SK-N-SH (cell line): ENCODE data around the gene CPA4. TPM values are rescaled to one million over a fixed set of nuclear protein-coding genes. Genes with fewer than 3 reads are reported as not detected.

Experiments
- CTCF ChIA-PET: fragments of 300-600, 350-600 bp; formaldehyde crosslinking; extraction: SDS; loops from one replicate; lab custom pipeline; 2021; lab: Yijun Ruan, JAX
- POLR2A ChIA-PET: fragments of 350-600 bp; sonication (Branson Sonifier 250); formaldehyde crosslinking; extraction: SDS; loops from one replicate; lab custom pipeline; 2020; ENCODE audit warnings: antibody characterized with exemption, inconsistent platforms; lab: Yijun Ruan, JAX
- DNase-seq: peaks from one replicate; pipeline ENCODE4 v3.0.0; 2012
- H2AFZ ChIP-seq: fragments of 200-600 bp; sonication (generic); 2 replicates; pipeline ENCODE4 v1.8.1; 2016; ENCODE audit warnings: antibody characterized with exemption, mild to moderate bottlenecking, low read depth
- H3F3A ChIP-seq: fragments of 200-600 bp; sonication (generic); replicated peaks from 2 replicates; pipeline ENCODE3; 2016; ENCODE audit warnings: antibody characterized with exemption, mild to moderate bottlenecking; ENCODE audit not compliant: insufficient read depth
- H3K27ac ChIP-seq, 2 experiments: fragments of 200-500 bp in 1 of 2; fragments of 200-600 bp in 1 of 2; sonication (Bioruptor generic) in 1 of 2; sonication (generic), shearing (Covaris generic) in 1 of 2; 2 replicates each; pipeline versions ENCODE4 v1.5.1 to v1.6.1; 2014 to 2016; ENCODE audit warnings: low read depth in 2 of 2, inconsistent platforms in 1 of 2, low read length in 1 of 2, mild to moderate bottlenecking in 1 of 2, mixed read lengths in 1 of 2
- H3K27me3 ChIP-seq: fragments of 200-600 bp; sonication (generic), shearing (Covaris generic); 2 replicates; pipeline ENCODE4 v1.6.1; 2016; ENCODE audit warnings: mixed run types; ENCODE audit not compliant: insufficient read depth
- H3K36me3 ChIP-seq, 2 experiments: fragments of 200-500 bp in 1 of 2; fragments of 200-600 bp in 1 of 2; sonication (Bioruptor generic) in 1 of 2; sonication (generic) in 1 of 2; replicated peaks in 1 of 2; 2 replicates each; pipeline versions ENCODE3 to v1.5.1; 2014 to 2016; ENCODE audit warnings: low read length in 1 of 2, mild to moderate bottlenecking in 1 of 2; ENCODE audit not compliant: insufficient read depth in 2 of 2, control insufficient read depth in 1 of 2
- H3K4me1 ChIP-seq, 2 experiments: fragments of 200-500 bp in 1 of 2; fragments of 200-600 bp in 1 of 2; sonication (Bioruptor generic) in 1 of 2; sonication (generic), shearing (Covaris generic) in 1 of 2; 2 replicates each; pipeline versions ENCODE4 v1.5.1 to v1.6.1; 2014 to 2016; ENCODE audit warnings: low read depth in 1 of 2, low read length in 1 of 2, mixed run types in 1 of 2; ENCODE audit not compliant: insufficient read depth in 2 of 2, control insufficient read depth in 1 of 2
- H3K4me2 ChIP-seq: fragments of 200-600 bp; sonication (generic), shearing (Covaris generic); 2 replicates; pipeline ENCODE4 v1.6.1; 2017; ENCODE audit warnings: mixed run types
- H3K4me3 ChIP-seq, 2 experiments: fragments of 200-500 bp in 1 of 2; fragments of 200-600 bp in 1 of 2; sonication (Bioruptor generic) in 1 of 2; sonication (generic), shearing (Covaris generic) in 1 of 2; 2 replicates each; pipeline versions ENCODE4 v1.5.1 to v1.8.1; 2014 to 2016; ENCODE audit warnings: low read depth in 2 of 2, inconsistent platforms in 1 of 2, low read length in 1 of 2, mild to moderate bottlenecking in 1 of 2, mixed read lengths in 1 of 2, moderate library complexity in 1 of 2
- H3K79me2 ChIP-seq: fragments of 200-600 bp; sonication (generic); 2 replicates; pipeline ENCODE4 v1.8.1; 2017; ENCODE audit warnings: mild to moderate bottlenecking; ENCODE audit not compliant: insufficient read depth
- H3K9ac ChIP-seq: fragments of 200-600 bp; sonication (generic); 2 replicates; pipeline ENCODE4 v1.6.1; 2017; ENCODE audit warnings: mixed run types
- H3K9me2 ChIP-seq: fragments of 200-600 bp; sonication (generic); 2 replicates; pipeline ENCODE4 v1.6.1; 2017; ENCODE audit warnings: mixed run types
- H3K9me3 ChIP-seq: fragments of 200-600 bp; sonication (generic); 2 replicates; pipeline ENCODE4 v1.6.1; 2017; ENCODE audit warnings: mixed run types, mild to moderate bottlenecking, moderate library complexity
- H4K20me1 ChIP-seq: fragments of 200-600 bp; sonication (generic); 2 replicates; pipeline ENCODE4 v1.6.1; 2017; ENCODE audit warnings: mild to moderate bottlenecking, mixed run types; ENCODE audit not compliant: insufficient read depth
- CHD2 ChIP-seq: fragments of 150-350 bp; IDR thresholded peaks from 2 replicates; pipeline ENCODE4 v1.6.1; 2018; ENCODE audit warnings: low read length; ENCODE audit not compliant: partially characterized antibody
- ELF1 ChIP-seq: IDR thresholded peaks from 2 replicates; pipeline ENCODE4 v1.4.0; 2012
- EP300 ChIP-seq, 2 experiments: IDR thresholded peaks; 2 replicates each; pipeline versions ENCODE4 v1.4.0 to v1.6.1; 2012; ENCODE audit warnings: borderline replicate concordance in 1 of 2, low read depth in 1 of 2, low read length in 1 of 2
- FOSL2 ChIP-seq: IDR thresholded peaks from 2 replicates; pipeline ENCODE4 v1.4.0; 2012; ENCODE audit warnings: low read depth, mild to moderate bottlenecking, moderate library complexity, borderline replicate concordance
- FOXJ3 ChIP-seq: sonication (generic); formaldehyde crosslinking; IDR thresholded peaks from 2 replicates; pipeline ENCODE4 v1.5.1; 2020; ENCODE audit warnings: mild to moderate bottlenecking, missing genetic modification reagents
- FOXM1 ChIP-seq: IDR thresholded peaks from 2 replicates; pipeline ENCODE4 v1.4.0; 2012; ENCODE audit warnings: low read depth, mild to moderate bottlenecking
- GATA2 ChIP-seq: sonication (generic); formaldehyde crosslinking; IDR thresholded peaks from 2 replicates; pipeline ENCODE4 v1.5.0; 2020; ENCODE audit warnings: mild to moderate bottlenecking, missing genetic modification reagents
- IRF3 ChIP-seq: fragments of 150-350 bp; IDR thresholded peaks from 2 replicates; pipeline ENCODE4 v1.6.1; 2016; ENCODE audit warnings: mild to moderate bottlenecking, low read depth, low read length
- JUND ChIP-seq: IDR thresholded peaks from 2 replicates; pipeline ENCODE4 v1.4.0; 2012
- MAX ChIP-seq: IDR thresholded peaks from 2 replicates; pipeline ENCODE4 v1.4.0; 2012; ENCODE audit warnings: low read depth
- MEF2A ChIP-seq: IDR thresholded peaks from 2 replicates; pipeline ENCODE4 v1.4.0; 2012; ENCODE audit warnings: low read depth, borderline replicate concordance
- MXI1 ChIP-seq: IDR thresholded peaks from 2 replicates; pipeline ENCODE4 v1.6.1; 2012; ENCODE audit warnings: mild to moderate bottlenecking, low read depth, low read length, improper control_type of control experiment
- NFIC ChIP-seq: IDR thresholded peaks from 2 replicates; pipeline ENCODE4 v1.4.0; 2012; ENCODE audit warnings: borderline replicate concordance
- PBX3 ChIP-seq: IDR thresholded peaks from 2 replicates; pipeline ENCODE4; 2012
- RAD21 ChIP-seq: IDR thresholded peaks from 2 replicates; pipeline ENCODE4 v1.6.1; 2012; ENCODE audit warnings: mild to moderate bottlenecking, low read length
- RCOR1 ChIP-seq: fragments of 150-350 bp; IDR thresholded peaks from 2 replicates; pipeline ENCODE4 v1.6.1; 2017; ENCODE audit warnings: antibody characterized with exemption, low read length
- RFX5 ChIP-seq: IDR thresholded peaks from 2 replicates; pipeline ENCODE4 v1.6.1; 2012; ENCODE audit warnings: mild to moderate bottlenecking, improper control_type of control experiment, low read length
- SIN3A ChIP-seq: IDR thresholded peaks from 2 replicates; pipeline ENCODE4 v1.6.1; 2012; ENCODE audit warnings: low read depth, mild to moderate bottlenecking, low read length, moderate library complexity, borderline replicate concordance
- SMC3 ChIP-seq: IDR thresholded peaks from 2 replicates; pipeline ENCODE4 v1.6.1; 2012; ENCODE audit warnings: low read depth, low read length, improper control_type of control experiment
- TAF1 ChIP-seq: IDR thresholded peaks from 2 replicates; pipeline ENCODE4 v1.6.1; 2012; ENCODE audit warnings: low read depth, mild to moderate bottlenecking, low read length, moderate library complexity, borderline replicate concordance
- TCF12 ChIP-seq: IDR thresholded peaks from 2 replicates; pipeline ENCODE4 v1.4.0; 2012
- TEAD4 ChIP-seq: IDR thresholded peaks from 2 replicates; pipeline ENCODE4 v1.4.0; 2012; ENCODE audit warnings: mild to moderate bottlenecking, borderline replicate concordance; ENCODE audit not compliant: insufficient read depth
- YY1 ChIP-seq: IDR thresholded peaks from 2 replicates; pipeline ENCODE4 v1.4.0; 2012; ENCODE audit warnings: low read depth, mild to moderate bottlenecking
- ZBTB33 ChIP-seq: IDR thresholded peaks from 2 replicates; pipeline ENCODE4 v1.4.0; 2012; ENCODE audit warnings: low read depth, borderline replicate concordance
- WGBS: methylation state at CpG from one replicate; pipeline ENCODE4 v1.1.6; 2017; ENCODE audit warnings: low lambda C conversion rate; 5-methylcytosine and 5-hydroxymethylcytosine counted together
- polyA plus RNA-seq, 3 experiments: library from polyadenylated mRNA; depleted of rRNA; stranded (reverse); fragments of >200 nt; gene quantifications; 2 replicates each; pipeline ENCODE4 v1.2.3, GENCODE V29; 2012

CPA4 gene
- polyA plus RNA-seq, 1 of the 3 experiments (the other 2 are of a cell fraction): 176 TPM

DNA sequence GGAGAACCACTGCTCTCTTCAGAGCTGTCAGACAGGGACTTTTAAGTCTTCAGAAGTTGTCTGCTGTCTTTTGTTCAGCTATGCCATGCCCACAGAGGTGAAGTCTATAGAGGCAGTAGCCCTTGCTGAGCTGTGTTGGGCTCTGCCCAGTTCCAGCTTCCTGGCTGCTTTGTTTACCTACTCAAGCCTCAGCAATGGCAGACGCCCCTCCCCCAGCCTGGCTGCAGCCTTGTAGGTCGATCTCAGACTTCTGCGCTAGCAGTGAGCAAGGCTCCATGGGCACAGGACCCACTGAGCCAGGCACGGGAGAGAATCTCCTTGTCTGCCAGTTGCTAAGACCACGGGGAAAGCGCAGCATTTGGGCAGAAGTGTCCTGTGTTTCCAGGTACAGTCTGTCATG lies 38.4 kb upstream of the CPA4 start:
- Histone ChIP-seq H3K4me2 (no peak overlapping the region), H3K9ac (no peak overlapping the region), H4K20me1 (no peaks in the 10 kb centered on the region), H3K27me3 (no peaks in the 10 kb centered on the region), H3K79me2 (no peaks in the 10 kb centered on the region), H2AFZ (no peak overlapping the region), H3F3A (no peaks in the 10 kb centered on the region), H3K4me3 (no peak overlapping the region), H3K27ac (no peak overlapping the region), H3K4me1 (no peaks in the 10 kb centered on the region), H3K36me3 (no peaks in the 10 kb centered on the region), H3K9me3 (peaks cover 31% of the 10 kb centered on the region), H3K9me2 (no peaks in the 10 kb centered on the region)
- ChIA-PET CTCF (interaction anchor here (2.5 kb wide), 1 partner anchor 24 kb away, joined by 12 read pairs; no protein-coding TSS in a partner anchor), POLR2A (no interaction called here)
- no peak for DNase-seq
- 57% methylated on average over 6 of the region's 6 CpGs for WGBS
- no peak for TF ChIP-seq RCOR1
- TF ChIP-seq TAF1: no peak
- no peak for TF ChIP-seq GATA2 (CRISPR knock-in tag)
- no peak for TF ChIP-seq RAD21
- TF ChIP-seq FOXM1: no peak
- no peak for TF ChIP-seq YY1
- TF ChIP-seq NFIC: no peak
- no peak for TF ChIP-seq FOSL2
- TF ChIP-seq ELF1: no peak
- TF ChIP-seq EP300 (IDR thresholded peaks at IDR 0.05; ENCODE audit: borderline replicate concordance in 1 of 2, low read depth in 1 of 2, low read length in 1 of 2): no peak
- TF ChIP-seq SMC3: no peak
- TF ChIP-seq RFX5: no peak
- TF ChIP-seq TEAD4: no peak
- TF ChIP-seq PBX3: no peak
- TF ChIP-seq ZBTB33: no peak

GRCh38 chr7:130256704-130257103 lies 36.3 kb upstream of the CPA4 start:
- no peak for DNase-seq
- no peak overlapping the region for H3K9ac ChIP-seq
- no peaks in the 10 kb centered on the region for H3K79me2 ChIP-seq
- H3K27me3 ChIP-seq: no peaks in the 10 kb centered on the region
- H3K9me3 ChIP-seq: peaks cover 36% of the 10 kb centered on the region
- no peaks in the 10 kb centered on the region for H3F3A ChIP-seq
- H3K4me3 ChIP-seq: no peak overlapping the region
- H3K27ac ChIP-seq: no peak overlapping the region
- CTCF ChIA-PET: interaction anchor here (0.7 to 2.5 kb wide), 4 partner anchors 21 to 575 kb away, joined by 3 to 12 read pairs (median 3); no protein-coding TSS in a partner anchor
- no peaks in the 10 kb centered on the region for H4K20me1 ChIP-seq
- no peak overlapping the region for H2AFZ ChIP-seq
- H3K4me1 ChIP-seq: no peaks in the 10 kb centered on the region
- POLR2A ChIA-PET: no interaction called here
- no peak overlapping the region for H3K4me2 ChIP-seq
- H3K9me2 ChIP-seq: no peaks in the 10 kb centered on the region
- WGBS: 25% methylated on average over 2 of the region's 2 CpGs
- H3K36me3 ChIP-seq: no peaks in the 10 kb centered on the region
- no peak for TF ChIP-seq IRF3
- no peak for TF ChIP-seq NFIC
- TF ChIP-seq CHD2: no peak
- no peak for TF ChIP-seq YY1
- no peak for TF ChIP-seq MEF2A
- TF ChIP-seq TCF12: no peak
- TF ChIP-seq JUND: no peak
- no peak for TF ChIP-seq ZBTB33
- no peak for TF ChIP-seq SIN3A
- TF ChIP-seq GATA2 (CRISPR knock-in tag): no peak
- no peak for TF ChIP-seq MAX
- TF ChIP-seq MXI1: no peak
- TF ChIP-seq FOXJ3 (CRISPR knock-in tag): no peak
